Naive thymus-derived CD4-positive, alpha-beta T cell (primary cell): ENCODE results near the gene CUL3. TPM values are rescaled to one million over a fixed set of nuclear protein-coding genes. Genes with fewer than 3 reads are reported as not detected.

Experiments
- ATAC-seq: fragments of 150-1000 bp; cut with Tn5 transposase; 2 replicates; pipeline ENCODE4 v1.10.0; 2021; ENCODE audit warnings: mild to moderate bottlenecking, moderate library complexity
- CTCF ChIA-PET: fragments of 350-600 bp; sonication (Branson Sonifier 250); formaldehyde crosslinking; loops from one replicate; lab custom pipeline; 2021; ENCODE audit warnings: antibody characterized with exemption; lab: Charles Lee
- POLR2A ChIA-PET: fragments of 350-600 bp; sonication (Branson Sonifier 250); formaldehyde crosslinking; loops from one replicate; lab custom pipeline; 2021; ENCODE audit warnings: antibody characterized with exemption, inconsistent platforms; lab: Charles Lee
- DNase-seq, 9 donors: peaks; one replicate each; pipeline versions ENCODE4 v3.0.0 to v3.0.0-alpha.2; 2020 to 2022; ENCODE audit warnings: mixed read lengths in 1 of 9
- H3K27ac ChIP-seq: one replicate; pipeline ENCODE4 v1.7.0; 2013; ENCODE audit warnings: mild to moderate bottlenecking, low read depth, low read length, moderate library complexity
- H3K27me3 ChIP-seq, 2 donors: one replicate each; pipeline ENCODE4 v1.7.0; 2013; ENCODE audit warnings: low read length in 2 of 2, mild to moderate bottlenecking in 2 of 2, moderate library complexity in 2 of 2; ENCODE audit not compliant: control insufficient read depth in 2 of 2, insufficient read depth in 2 of 2
- H3K36me3 ChIP-seq, 3 experiments: 1 replicate in 2 of 3; 2 replicates in 1 of 3; pipeline ENCODE4 v1.7.0; 2013; ENCODE audit warnings: low read length in 3 of 3, mild to moderate bottlenecking in 3 of 3, moderate library complexity in 1 of 3; ENCODE audit not compliant: insufficient read depth in 3 of 3, control insufficient read depth in 2 of 3
- H3K4me1 ChIP-seq, 2 donors: one replicate each; pipeline ENCODE4 v1.7.0; 2013; ENCODE audit warnings: low read length in 2 of 2, mild to moderate bottlenecking in 2 of 2, moderate library complexity in 1 of 2; ENCODE audit not compliant: control insufficient read depth in 2 of 2, insufficient read depth in 2 of 2
- H3K4me3 ChIP-seq: 2 replicates; pipeline ENCODE4 v1.7.0; 2013; ENCODE audit warnings: mild to moderate bottlenecking, low read length
- H3K9me3 ChIP-seq, 3 experiments: 1 replicate in 2 of 3; 2 replicates in 1 of 3; pipeline ENCODE4 v1.7.0; 2013; ENCODE audit warnings: low read length in 3 of 3; ENCODE audit not compliant: control insufficient read depth in 2 of 3
- H3K27ac Mint-ChIP-seq, 9 donors: one replicate each; pipeline ENCODE4 v1.8.0; 2020 to 2022; ENCODE audit warnings: mixed read lengths in 9 of 9, mild to moderate bottlenecking in 8 of 9, moderate library complexity in 5 of 9, inconsistent platforms in 2 of 9
- H3K27me3 Mint-ChIP-seq, 5 donors: one replicate each; pipeline ENCODE4 v1.8.0; 2021 to 2022; ENCODE audit warnings: mixed read lengths in 5 of 5, mild to moderate bottlenecking in 1 of 5
- H3K36me3 Mint-ChIP-seq, 5 donors: one replicate each; pipeline ENCODE4 v1.8.0; 2020 to 2022; ENCODE audit warnings: mixed read lengths in 5 of 5, mild to moderate bottlenecking in 3 of 5, inconsistent platforms in 1 of 5
- H3K4me1 Mint-ChIP-seq, 7 donors: one replicate each; pipeline ENCODE4 v1.8.0; 2020 to 2022; ENCODE audit warnings: mixed read lengths in 7 of 7, mild to moderate bottlenecking in 3 of 7, inconsistent platforms in 1 of 7
- H3K4me3 Mint-ChIP-seq, 10 donors: one replicate each; pipeline ENCODE4 v1.8.0; 2020 to 2022; ENCODE audit warnings: mild to moderate bottlenecking in 10 of 10, mixed read lengths in 10 of 10, moderate library complexity in 6 of 10, inconsistent platforms in 2 of 10
- H3K9me3 Mint-ChIP-seq, 11 donors: one replicate each; pipeline ENCODE4 v1.8.0; 2020 to 2022; ENCODE audit warnings: mixed read lengths in 11 of 11, mild to moderate bottlenecking in 4 of 11, inconsistent platforms in 1 of 11, moderate library complexity in 1 of 11
- intact Hi-C, 2 donors: fragments of 100-400 bp; cut with micrococcal nuclease; formaldehyde crosslinking; loops; one replicate each; pipeline ENCODE4 v1.15.1; 2023
- polyA plus RNA-seq, 2 donors: library from polyadenylated mRNA; unstranded; fragments of 300-500 nt; fragmentation: Illumina TruSeq; gene quantifications; one replicate each; pipeline ENCODE4 v1.2.3, GENCODE V29; 2021
- total RNA-seq, 6 experiments: library from RNA in 5 of 6; stranded (reverse) in 5 of 6; gene quantifications; 1 replicate in 5 of 6; 2 replicates in 1 of 6; pipeline ENCODE4 v1.2.3 and lab custom pipeline; 2021 to 2026

The CUL3 gene
- total RNA-seq (10 to 100 TPM; 70.5 to 97.0 (median 87.8) TPM), polyA plus RNA-seq (10 to 100 TPM; 21.4 to 38.2 TPM), total RNA-seq (lab: John Stamatoyannopoulos, UW) (103 reads per million, percentile 85 among the genes with 10 or more reads in this experiment)

- H3K27ac Mint-ChIP-seq, result peak within 1 kb of the TSS; percentile 85 to 98 (median 93)
- ATAC-seq (peak; percentile 96), DNase-seq (peak; percentile 98 to 100 (median 99))
- intact Hi-C loops, result loop anchor here (1.0 to 10.0 kb wide), 20 partner anchors 52 to 1929 kb away; partner anchors contain the start of genes ACSL3 (in 2 of the 2), DOCK10 (in 2 of the 2), FARSB (in 2 of the 2) and MRPL44 (in 2 of the 2)
- H3K4me3 Mint-ChIP-seq, result peak within 1 kb of the TSS; percentile 84 to 100 (median 98)
- POLR2A ChIA-PET, result interaction anchor here (0.5 to 2.0 kb wide), 7 partner anchors 10 to 207 kb away, joined by 3 to 7 read pairs (median 4); no protein-coding TSS in a partner anchor
- Histone ChIP-seq H3K27ac (peak within 1 kb of the TSS; percentile 92), H3K4me3 (peak within 1 kb of the TSS; percentile 93), H3K27me3 (no peaks in the 10 kb centered on the region), H3K36me3 (no peaks in the 10 kb centered on the region), H3K9me3 (no peaks in the 10 kb centered on the region), H3K4me1 (peaks cover 22 to 28% of the 10 kb centered on the region in 2 donors)
- peaks cover 0 to 12% (median 5%) of the 10 kb centered on the region in 5 donors for H3K36me3 Mint-ChIP-seq
- CTCF ChIA-PET, result interaction anchor here (0.8 to 1.0 kb wide), 2 partner anchors 10 to 65 kb away, joined by 3 read pairs; no protein-coding TSS in a partner anchor
- H3K9me3 Mint-ChIP-seq, result peaks cover 0 to 2% (median 0%) of the 10 kb centered on the region in 11 donors
- peaks cover 9 to 50% (median 45%) of the 10 kb centered on the region in 7 donors for H3K4me1 Mint-ChIP-seq
- H3K27me3 Mint-ChIP-seq, result no peaks in the 10 kb centered on the region
Observed at GRCh38 chr2:224585211-224586088, at the start of gene CUL3. Gene CUL3 (minus strand): TSS chr2:224585363. CDS start chr2:224585009, 354 bp downstream.

- no peak for ATAC-seq
Observed at GRCh38 chr2:224630659-224631550, 45.7 kb upstream of the CUL3 start.

GRCh38 chr2:224628416-224628815 is 43.3 kb upstream of the CUL3 start:
- Mint-ChIP-seq H3K4me3 (no peak overlapping the region), H3K4me1 (no peaks in the 10 kb centered on the region), H3K27ac (no peak overlapping the region), H3K36me3 (no peaks in the 10 kb centered on the region), H3K9me3 (no peaks in the 10 kb centered on the region), H3K27me3 (peaks cover 0 to 4% (median 0%) of the 10 kb centered on the region in 5 donors)
- CTCF ChIA-PET, result interaction anchor here (0.8 kb wide), 1 partner anchor 53 kb away, joined by 3 read pairs; no protein-coding TSS in a partner anchor
- POLR2A ChIA-PET, result no interaction called here
- ATAC-seq (no peak), DNase-seq (no peak)
- Histone ChIP-seq H3K27me3 (no peaks in the 10 kb centered on the region), H3K4me3 (no peak overlapping the region), H3K36me3 (no peaks in the 10 kb centered on the region), H3K9me3 (no peaks in the 10 kb centered on the region), H3K4me1 (no peaks in the 10 kb centered on the region), H3K27ac (no peak overlapping the region)
- intact Hi-C loops, result no loop called here

More at GRCh38 chr2:224630659-224631550, 45.7 kb upstream of the CUL3 start:
- H3K9me3 Mint-ChIP-seq, result no peaks in the 10 kb centered on the region
- Histone ChIP-seq H3K4me1 (no peaks in the 10 kb centered on the region), H3K27me3 (no peaks in the 10 kb centered on the region), H3K4me3 (no peak overlapping the region), H3K9me3 (no peaks in the 10 kb centered on the region), H3K27ac (no peak overlapping the region), H3K36me3 (no peaks in the 10 kb centered on the region)
- H3K4me1 Mint-ChIP-seq, result peaks cover 0 to under 1% (median 0%) of the 10 kb centered on the region in 7 donors
- POLR2A ChIA-PET, result no interaction called here
- no peaks in the 10 kb centered on the region for H3K36me3 Mint-ChIP-seq
- no peak for DNase-seq
- CTCF ChIA-PET, result no interaction called here
- no peak overlapping the region for H3K4me3 Mint-ChIP-seq
- H3K27ac Mint-ChIP-seq, result no peak overlapping the region
- intact Hi-C loops, result no loop called here
- H3K27me3 Mint-ChIP-seq, result peaks cover 0 to 4% (median 0%) of the 10 kb centered on the region in 5 donors

GRCh38 chr2:224626735-224627134 is 41.6 kb upstream of the CUL3 start:
- H3K27me3 Mint-ChIP-seq, result peaks cover 0 to 4% (median 0%) of the 10 kb centered on the region in 5 donors
- Histone ChIP-seq H3K27ac (no peak overlapping the region), H3K27me3 (no peaks in the 10 kb centered on the region), H3K4me1 (no peaks in the 10 kb centered on the region), H3K9me3 (no peaks in the 10 kb centered on the region), H3K36me3 (no peaks in the 10 kb centered on the region), H3K4me3 (no peak overlapping the region)
- H3K27ac Mint-ChIP-seq, result peak overlapping the region in 1 of 9 donors; percentile 38
- CTCF ChIA-PET, result no interaction called here
- DNase-seq, result no peak
- ATAC-seq, result no peak
- no peak overlapping the region for H3K4me3 Mint-ChIP-seq
- no peaks in the 10 kb centered on the region for H3K4me1 Mint-ChIP-seq
- intact Hi-C loops, result no loop called here
- no peaks in the 10 kb centered on the region for H3K36me3 Mint-ChIP-seq
- POLR2A ChIA-PET, result no interaction called here
- H3K9me3 Mint-ChIP-seq, result peaks cover 0 to 6% (median 0%) of the 10 kb centered on the region in 11 donors

GRCh38 chr2:224613543-224614286 is 28.6 kb upstream of the CUL3 start:
- Mint-ChIP-seq H3K27ac (no peak overlapping the region), H3K27me3 (peaks cover 0 to 5% (median 0%) of the 10 kb centered on the region in 5 donors), H3K4me3 (no peak overlapping the region), H3K9me3 (peaks cover 0 to 5% (median 0%) of the 10 kb centered on the region in 11 donors), H3K36me3 (no peaks in the 10 kb centered on the region), H3K4me1 (peaks cover 0 to 2% (median 0%) of the 10 kb centered on the region in 7 donors)
- no peaks in the 10 kb centered on the region for H3K4me1 ChIP-seq
- ChIA-PET CTCF (no interaction called here), POLR2A (no interaction called here)
- DNase-seq, result no peak
- H3K36me3 ChIP-seq, result no peaks in the 10 kb centered on the region
- no peak overlapping the region for H3K27ac ChIP-seq
- no peaks in the 10 kb centered on the region for H3K27me3 ChIP-seq
- H3K9me3 ChIP-seq, result no peaks in the 10 kb centered on the region
- intact Hi-C loops, result loop anchor here in 1 of 2 donors (5.0 kb wide), 1 partner anchor 39 kb away; no protein-coding TSS in a partner anchor
- H3K4me3 ChIP-seq, result no peak overlapping the region
- no peak for ATAC-seq
